Measurements from ENCODE around the gene RAP1A.
"Not testable (repeated sequence)": the region's sequence is repeated elsewhere in the genome, so short reads cannot be mapped to it uniquely, and the experiment has no call there.

Gene RAP1A

GRCh38 chr1:111598544-111598943 is 21.0 kb upstream of the RAP1A start:
- no peak for DNase-seq

DNA sequence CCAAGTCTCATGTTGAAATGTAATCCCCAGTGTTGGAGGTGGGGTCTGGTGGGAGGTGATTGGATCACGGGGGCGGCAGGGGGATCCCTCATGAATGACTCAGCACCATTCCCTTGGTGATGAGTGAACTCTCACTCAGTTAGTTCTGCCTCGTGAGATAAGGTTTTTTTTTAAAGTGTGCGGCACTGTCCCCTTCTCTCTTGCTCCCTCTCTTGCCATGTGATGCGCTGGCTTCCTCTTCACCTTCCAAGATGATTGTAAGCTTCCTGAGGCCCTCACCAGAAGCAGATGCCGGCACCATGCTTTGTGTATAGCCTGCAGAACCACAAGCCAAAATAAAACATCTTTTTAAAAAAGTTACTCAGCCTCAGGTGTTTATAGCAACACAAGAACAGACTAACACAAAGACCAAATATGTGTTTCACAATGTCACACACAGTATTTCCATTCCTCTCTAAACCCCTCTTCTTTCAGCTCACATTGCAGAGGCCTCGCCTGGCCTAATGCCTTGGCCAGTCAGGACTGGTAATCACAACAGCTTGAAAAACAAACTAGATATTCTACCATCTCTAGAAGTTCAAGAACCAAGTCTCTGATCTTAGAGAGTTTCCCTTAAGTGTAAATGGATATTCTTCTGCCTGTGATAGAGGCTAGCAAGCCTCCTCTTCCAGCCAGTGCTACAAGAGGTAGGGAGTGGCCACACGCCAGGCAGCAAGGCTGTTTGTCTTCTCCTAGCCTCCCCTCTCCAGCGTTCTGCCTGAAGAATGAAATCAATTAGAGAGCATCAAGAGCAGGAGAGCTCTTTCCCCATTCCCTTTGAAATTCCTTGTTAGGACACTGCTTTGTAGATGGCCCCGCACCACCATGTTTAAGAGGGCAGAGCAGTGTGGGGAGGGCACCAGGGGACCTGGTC is 19.6 kb upstream of the RAP1A start:
- DNase-seq = no peak

- no peak for DNase-seq
These were observed 18.7 kb upstream of the RAP1A start for GRCh38 chr1:111600886-111601386.

DNA sequence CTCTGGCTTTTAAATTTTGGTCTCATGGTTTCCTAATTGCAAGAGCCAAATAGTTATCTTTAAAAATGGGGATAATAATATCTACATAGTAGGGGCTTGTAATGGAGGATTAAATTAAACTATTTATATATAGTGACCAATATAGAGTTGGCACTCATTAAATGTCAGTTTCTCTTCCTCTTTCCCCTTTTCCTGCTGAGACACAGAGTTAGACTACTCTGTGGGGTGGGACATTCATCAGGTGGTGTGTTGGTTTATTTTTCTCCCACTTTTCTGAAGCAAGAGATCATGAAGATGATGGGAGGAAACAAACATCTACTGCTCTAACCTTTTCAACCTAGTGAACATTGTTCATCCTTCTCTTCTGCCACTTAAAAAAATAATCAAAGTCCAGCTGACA is 17.3 kb upstream of the RAP1A start:
- no peak for DNase-seq

GRCh38 chr1:111602974-111603373 is 16.6 kb upstream of the RAP1A start:
- DNase-seq = no peak

DNA sequence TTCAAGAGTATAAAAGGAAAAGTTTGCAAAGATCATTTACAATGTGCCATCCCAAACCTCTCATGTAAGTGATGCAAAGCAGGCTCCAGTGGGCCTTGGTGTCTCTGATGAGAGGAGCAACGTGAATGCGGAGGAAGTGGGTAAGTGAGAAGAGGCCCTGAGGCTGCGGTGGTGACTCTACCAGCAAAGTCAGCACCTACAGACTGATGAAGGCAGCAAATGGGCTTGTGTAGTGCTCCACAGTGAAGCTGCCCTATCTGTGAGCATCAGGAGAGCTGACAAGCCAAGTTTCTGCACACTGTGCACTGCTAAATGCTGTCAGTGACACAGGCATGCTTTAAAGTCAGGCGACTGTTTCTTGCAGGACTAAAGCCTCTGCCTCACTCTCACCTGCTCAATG is 15.6 kb upstream of the RAP1A start:
- DNase-seq = no peak

GRCh38 chr1:111604931-111605330 is 14.7 kb upstream of the RAP1A start:
- DNase-seq = no peak

GRCh38 chr1:111605576-111605975 is 14.0 kb upstream of the RAP1A start:
- no peak for DNase-seq

- DNase-seq = not testable (repeated sequence)
These were observed 13.0 kb upstream of the RAP1A start for GRCh38 chr1:111606457-111607215.

- DNase-seq = not testable (repeated sequence)
These were observed 11.1 kb upstream of the RAP1A start for GRCh38 chr1:111608528-111608927.

- no peak for DNase-seq
These were observed 7.6 kb upstream of the RAP1A start for GRCh38 chr1:111611986-111612385.

GRCh38 chr1:111615870-111616715 is 3.5 kb upstream of the RAP1A start:
- DNase-seq = no peak

DNA sequence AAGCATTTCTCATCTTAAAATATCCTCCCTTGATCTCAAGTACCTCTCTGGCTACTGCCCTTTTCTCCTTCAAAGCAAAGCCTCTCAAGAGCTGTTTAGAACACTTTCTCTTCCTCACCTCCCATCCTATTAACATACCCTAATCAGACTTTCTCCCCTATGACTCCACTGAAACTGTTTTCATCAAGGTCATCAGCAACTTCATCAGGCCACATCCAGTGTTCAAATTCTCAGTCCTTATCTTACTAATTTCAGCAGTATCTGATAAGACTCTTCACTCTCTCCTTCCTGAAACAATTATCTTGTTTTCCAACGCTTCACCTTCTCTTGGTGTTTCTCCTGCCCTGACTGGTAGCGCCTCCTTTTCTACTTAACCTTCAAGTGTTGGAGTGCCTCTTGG is 1.5 kb upstream of the RAP1A start:
- DNase-seq = no peak

- DNase-seq = peak; percentile 36
These were observed 491 bp upstream of the RAP1A start for GRCh38 chr1:111618961-111619634.

- DNase-seq = no peak
These were observed 917 bp downstream of the RAP1A start for GRCh38 chr1:111620441-111620971.

DNA sequence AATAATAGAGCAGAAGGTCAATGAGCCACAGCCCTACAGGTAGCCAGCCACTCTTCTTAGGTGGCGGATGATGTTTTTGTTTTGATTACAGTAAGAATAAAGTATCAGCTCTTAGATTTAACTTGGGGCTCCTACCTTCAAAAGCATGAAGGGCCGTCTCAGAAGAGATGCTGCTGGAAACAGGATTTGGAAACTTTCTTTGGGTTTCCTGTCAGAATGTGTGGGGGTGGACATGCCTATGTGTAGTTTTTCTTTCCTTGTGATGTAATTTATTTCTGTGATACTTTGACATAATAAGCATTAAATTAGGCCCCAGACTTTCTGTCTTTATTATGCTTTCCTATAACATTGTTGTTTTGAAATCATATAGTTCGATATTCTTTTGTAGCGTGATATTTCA is 1.5 kb downstream of the RAP1A start:
- no peak for DNase-seq

DNA sequence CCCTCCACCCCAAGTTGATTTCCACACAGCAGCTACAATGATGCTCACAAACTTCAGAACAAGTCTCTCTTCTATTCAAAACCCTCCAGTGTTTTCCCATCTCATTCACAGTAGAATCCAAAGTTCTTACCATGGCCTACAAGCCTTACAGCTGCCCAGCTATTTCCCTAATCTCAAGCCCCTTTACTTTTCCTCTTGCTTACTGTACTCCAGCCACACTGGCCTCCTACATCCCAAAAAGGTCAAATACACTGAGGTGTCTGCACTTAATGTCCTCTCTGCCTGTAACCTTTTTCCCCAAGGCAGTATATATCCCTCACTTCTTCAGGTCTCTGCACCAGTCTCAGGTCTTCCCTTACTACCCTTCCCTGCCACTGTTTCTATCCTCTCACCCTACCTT is 2.6 kb downstream of the RAP1A start:
- DNase-seq = no peak

- DNase-seq = no peak
These were observed 4.8 kb downstream of the RAP1A start for GRCh38 chr1:111624382-111624781.

DNA sequence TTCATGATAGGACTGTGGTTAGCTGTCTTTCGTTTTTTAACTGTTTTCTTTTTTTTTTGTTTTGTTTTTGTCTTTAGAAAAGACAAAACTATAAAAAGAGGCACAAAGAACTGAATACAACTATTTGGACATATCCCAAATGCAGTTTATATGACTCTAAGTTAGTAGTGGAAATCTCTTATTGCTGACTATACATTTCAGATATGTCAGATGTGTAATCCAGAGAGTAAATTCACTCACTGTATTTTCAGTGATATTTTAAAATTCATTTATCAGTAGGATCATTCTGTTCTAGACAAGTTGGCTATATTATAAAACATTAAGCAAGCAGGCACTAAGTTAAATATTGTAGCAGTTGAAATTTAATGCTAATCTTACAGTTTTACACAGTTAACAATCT is 5.7 kb downstream of the RAP1A start:
- DNase-seq = no peak

GRCh38 chr1:111628153-111628552 is 8.6 kb downstream of the RAP1A start:
- DNase-seq = no peak

DNA sequence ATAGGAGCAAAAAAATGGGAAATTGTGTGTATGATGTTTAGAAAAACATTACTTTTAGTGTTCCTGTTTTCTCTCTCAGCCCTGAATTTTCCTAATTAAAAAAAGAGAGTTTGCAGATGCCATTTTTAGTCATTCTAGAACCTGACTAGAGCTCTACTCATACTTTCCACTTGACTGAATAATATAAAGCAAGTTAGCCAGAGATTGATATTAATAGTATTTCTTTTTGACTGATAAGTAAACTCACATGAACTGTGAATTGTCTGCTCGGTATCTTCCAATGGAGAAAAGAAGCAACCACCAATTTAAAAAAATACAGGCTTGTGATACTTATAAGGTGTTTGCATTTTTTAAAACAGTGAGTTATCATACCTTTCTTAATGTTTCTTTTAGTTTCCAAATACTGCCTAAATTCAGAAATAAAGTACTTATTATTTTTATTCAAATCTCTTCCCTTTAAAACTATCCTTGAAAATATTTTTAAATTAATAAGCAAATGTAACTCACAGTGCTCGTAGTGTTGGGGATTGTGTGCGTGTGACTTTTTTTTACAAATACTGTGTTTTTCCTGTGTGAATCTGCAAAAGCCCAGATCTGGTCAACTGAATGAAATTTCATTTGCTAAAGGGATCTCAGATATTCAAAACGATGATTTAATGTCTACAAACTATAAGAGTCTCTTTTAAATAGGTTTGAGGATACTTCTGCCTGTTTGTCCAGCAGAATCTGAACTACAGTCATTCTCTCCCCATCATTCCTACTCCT is 9.8 kb downstream of the RAP1A start:
- DNase-seq = no peak

Measured in DMS53 (cell line).